Activated naive CD8-positive, alpha-beta T cell treated with anti-CD3 and anti-CD28 coated beads for 36 hours (primary cell): Measurements from ENCODE around the gene SMOC2. TPM values are rescaled to one million over a fixed set of nuclear protein-coding genes. Genes with fewer than 3 reads are reported as not detected.

Source experiments
- DNase-seq: peaks from one replicate; pipeline ENCODE4 v3.0.0; 2021
- H3K27ac Mint-ChIP-seq: one replicate; pipeline ENCODE4 v1.8.0; 2022; ENCODE audit warnings: mild to moderate bottlenecking, moderate library complexity, mixed read lengths
- H3K27me3 Mint-ChIP-seq: one replicate; pipeline ENCODE4 v1.8.0; 2022; ENCODE audit warnings: mild to moderate bottlenecking, mixed read lengths
- H3K36me3 Mint-ChIP-seq: one replicate; pipeline ENCODE4 v1.8.0; 2021; ENCODE audit warnings: mild to moderate bottlenecking, mixed read lengths
- H3K4me1 Mint-ChIP-seq: one replicate; pipeline ENCODE4 v1.8.0; 2021; ENCODE audit warnings: mixed read lengths
- H3K4me3 Mint-ChIP-seq: one replicate; pipeline ENCODE4 v1.8.0; 2022; ENCODE audit warnings: mild to moderate bottlenecking, moderate library complexity, mixed read lengths
- H3K9me3 Mint-ChIP-seq: one replicate; pipeline ENCODE4 v1.8.0; 2022; ENCODE audit warnings: mixed read lengths
- total RNA-seq, 2 experiments: library from RNA; stranded (reverse); gene quantifications; one replicate each; pipeline ENCODE4 v1.2.3, GENCODE V29; 2021

SMOC2 gene
- total RNA-seq, 2 experiments from 2014 or later: not detected

GRCh38 chr6:168450917-168451316 is 9.9 kb downstream of the SMOC2 start:
- H3K4me1 Mint-ChIP-seq: no peaks in the 10 kb centered on the region
- no peaks in the 10 kb centered on the region for H3K9me3 Mint-ChIP-seq
- DNase-seq: no peak
- H3K36me3 Mint-ChIP-seq: no peaks in the 10 kb centered on the region
- H3K4me3 Mint-ChIP-seq: no peak overlapping the region
- peaks cover 26% of the 10 kb centered on the region for H3K27me3 Mint-ChIP-seq
- H3K27ac Mint-ChIP-seq: no peak overlapping the region

- no peaks in the 10 kb centered on the region for H3K4me1 Mint-ChIP-seq
- no peaks in the 10 kb centered on the region for H3K36me3 Mint-ChIP-seq
- H3K27me3 Mint-ChIP-seq: peaks cover 21% of the 10 kb centered on the region
- H3K27ac Mint-ChIP-seq: no peak overlapping the region
- H3K9me3 Mint-ChIP-seq: no peaks in the 10 kb centered on the region
- no peak overlapping the region for H3K4me3 Mint-ChIP-seq
- DNase-seq: no peak
These were observed 11.0 kb downstream of the SMOC2 start for GRCh38 chr6:168451805-168452517.

GRCh38 chr6:168452685-168453377 is 11.8 kb downstream of the SMOC2 start:
- Mint-ChIP-seq H3K9me3 (no peaks in the 10 kb centered on the region), H3K4me1 (no peaks in the 10 kb centered on the region), H3K27ac (no peak overlapping the region), H3K27me3 (peaks cover 20% of the 10 kb centered on the region), H3K4me3 (no peak overlapping the region), H3K36me3 (no peaks in the 10 kb centered on the region)
- DNase-seq: no peak

- Mint-ChIP-seq H3K4me1 (no peaks in the 10 kb centered on the region), H3K27ac (no peak overlapping the region), H3K9me3 (no peaks in the 10 kb centered on the region), H3K4me3 (no peak overlapping the region), H3K27me3 (peaks cover 16% of the 10 kb centered on the region), H3K36me3 (no peaks in the 10 kb centered on the region)
- no peak for DNase-seq
These were observed 15.0 kb downstream of the SMOC2 start for GRCh38 chr6:168455847-168456530.

- Mint-ChIP-seq H3K36me3 (no peaks in the 10 kb centered on the region), H3K27ac (no peak overlapping the region), H3K27me3 (peaks cover 9% of the 10 kb centered on the region), H3K4me3 (no peak overlapping the region), H3K4me1 (no peaks in the 10 kb centered on the region), H3K9me3 (no peaks in the 10 kb centered on the region)
- no peak for DNase-seq
These were observed 16.1 kb downstream of the SMOC2 start for GRCh38 chr6:168456907-168457652.

GRCh38 chr6:168457653-168457934 is 16.6 kb downstream of the SMOC2 start:
- H3K4me1 Mint-ChIP-seq: no peaks in the 10 kb centered on the region
- peaks cover 14% of the 10 kb centered on the region for H3K27me3 Mint-ChIP-seq
- H3K4me3 Mint-ChIP-seq: no peak overlapping the region
- H3K36me3 Mint-ChIP-seq: no peaks in the 10 kb centered on the region
- no peaks in the 10 kb centered on the region for H3K9me3 Mint-ChIP-seq
- no peak overlapping the region for H3K27ac Mint-ChIP-seq
- DNase-seq: no peak

GRCh38 chr6:168458101-168458500 is 17.1 kb downstream of the SMOC2 start:
- Mint-ChIP-seq H3K27ac (no peak overlapping the region), H3K27me3 (peaks cover 17% of the 10 kb centered on the region), H3K9me3 (no peaks in the 10 kb centered on the region), H3K4me1 (no peaks in the 10 kb centered on the region), H3K36me3 (no peaks in the 10 kb centered on the region), H3K4me3 (no peak overlapping the region)
- DNase-seq: no peak

GRCh38 chr6:168459572-168459971 is 18.6 kb downstream of the SMOC2 start:
- H3K4me1 Mint-ChIP-seq: no peaks in the 10 kb centered on the region
- H3K9me3 Mint-ChIP-seq: no peaks in the 10 kb centered on the region
- H3K36me3 Mint-ChIP-seq: no peaks in the 10 kb centered on the region
- H3K27ac Mint-ChIP-seq: no peak overlapping the region
- H3K27me3 Mint-ChIP-seq: peaks cover 12% of the 10 kb centered on the region
- no peak for DNase-seq
- H3K4me3 Mint-ChIP-seq: no peak overlapping the region

- H3K4me1 Mint-ChIP-seq: no peaks in the 10 kb centered on the region
- H3K4me3 Mint-ChIP-seq: no peak overlapping the region
- no peak overlapping the region for H3K27ac Mint-ChIP-seq
- no peaks in the 10 kb centered on the region for H3K9me3 Mint-ChIP-seq
- peaks cover 12% of the 10 kb centered on the region for H3K27me3 Mint-ChIP-seq
- H3K36me3 Mint-ChIP-seq: no peaks in the 10 kb centered on the region
- no peak for DNase-seq
These were observed 21.4 kb downstream of the SMOC2 start for GRCh38 chr6:168462289-168462853.

GRCh38 chr6:168464546-168464945 is 23.6 kb downstream of the SMOC2 start:
- H3K9me3 Mint-ChIP-seq: no peaks in the 10 kb centered on the region
- no peaks in the 10 kb centered on the region for H3K4me1 Mint-ChIP-seq
- peaks cover 9% of the 10 kb centered on the region for H3K27me3 Mint-ChIP-seq
- no peak overlapping the region for H3K4me3 Mint-ChIP-seq
- no peak overlapping the region for H3K27ac Mint-ChIP-seq
- H3K36me3 Mint-ChIP-seq: no peaks in the 10 kb centered on the region
- no peak for DNase-seq

- H3K36me3 Mint-ChIP-seq: no peaks in the 10 kb centered on the region
- H3K9me3 Mint-ChIP-seq: no peaks in the 10 kb centered on the region
- no peaks in the 10 kb centered on the region for H3K4me1 Mint-ChIP-seq
- H3K27ac Mint-ChIP-seq: no peak overlapping the region
- no peak for DNase-seq
- no peak overlapping the region for H3K4me3 Mint-ChIP-seq
- H3K27me3 Mint-ChIP-seq: peaks cover 8% of the 10 kb centered on the region
These were observed 27.1 kb downstream of the SMOC2 start for GRCh38 chr6:168468045-168468444.

GRCh38 chr6:168469521-168469920 is 28.5 kb downstream of the SMOC2 start:
- Mint-ChIP-seq H3K4me1 (no peaks in the 10 kb centered on the region), H3K36me3 (no peaks in the 10 kb centered on the region), H3K4me3 (no peak overlapping the region), H3K27ac (no peak overlapping the region), H3K9me3 (no peaks in the 10 kb centered on the region), H3K27me3 (peaks cover 10% of the 10 kb centered on the region)
- no peak for DNase-seq

GRCh38 chr6:168469926-168470325 is 28.9 kb downstream of the SMOC2 start:
- Mint-ChIP-seq H3K27ac (no peak overlapping the region), H3K9me3 (no peaks in the 10 kb centered on the region), H3K4me3 (no peak overlapping the region), H3K27me3 (peaks cover 10% of the 10 kb centered on the region), H3K36me3 (no peaks in the 10 kb centered on the region), H3K4me1 (no peaks in the 10 kb centered on the region)
- no peak for DNase-seq

- Mint-ChIP-seq H3K36me3 (no peaks in the 10 kb centered on the region), H3K27ac (no peak overlapping the region), H3K4me1 (no peaks in the 10 kb centered on the region), H3K27me3 (peaks cover 14% of the 10 kb centered on the region), H3K4me3 (no peak overlapping the region), H3K9me3 (no peaks in the 10 kb centered on the region)
- no peak for DNase-seq
These were observed 31.4 kb downstream of the SMOC2 start for GRCh38 chr6:168472363-168472762.

- DNase-seq: no peak
- no peaks in the 10 kb centered on the region for H3K36me3 Mint-ChIP-seq
- no peak overlapping the region for H3K27ac Mint-ChIP-seq
- no peaks in the 10 kb centered on the region for H3K4me1 Mint-ChIP-seq
- no peaks in the 10 kb centered on the region for H3K9me3 Mint-ChIP-seq
- no peak overlapping the region for H3K4me3 Mint-ChIP-seq
- H3K27me3 Mint-ChIP-seq: peaks cover 14% of the 10 kb centered on the region
These were observed 32.2 kb downstream of the SMOC2 start for GRCh38 chr6:168473197-168473596.
